Fibroblast of skin of right biceps (primary cell): ENCODE data around the gene RTP2.

ENCODE experiments used
- DNase-seq: peaks from one replicate; pipeline ENCODE4 v3.0.0-alpha.2; 2013

The RTP2 gene

GRCh38 chr3:187738331-187739093 lies 36.2 kb upstream of the RTP2 start:
- peak; percentile 91 for DNase-seq

DNA sequence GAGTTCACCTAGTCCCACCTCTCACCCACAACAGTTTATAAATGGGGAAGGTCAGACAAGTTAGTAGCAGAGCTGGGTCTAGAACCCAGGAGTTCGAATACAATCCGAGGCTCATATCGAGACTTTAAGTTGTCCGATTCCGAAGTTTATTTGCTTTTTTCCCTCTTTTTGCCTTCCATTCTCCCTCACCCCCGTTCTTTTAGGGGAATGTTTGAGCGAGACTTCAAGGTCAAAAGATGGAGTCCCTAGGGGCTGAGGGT lies 35.6 kb upstream of the RTP2 start:
- no peak for DNase-seq

GRCh38 chr3:187737368-187738070 lies 35.2 kb upstream of the RTP2 start:
- DNase-seq = peak; percentile 77

DNA sequence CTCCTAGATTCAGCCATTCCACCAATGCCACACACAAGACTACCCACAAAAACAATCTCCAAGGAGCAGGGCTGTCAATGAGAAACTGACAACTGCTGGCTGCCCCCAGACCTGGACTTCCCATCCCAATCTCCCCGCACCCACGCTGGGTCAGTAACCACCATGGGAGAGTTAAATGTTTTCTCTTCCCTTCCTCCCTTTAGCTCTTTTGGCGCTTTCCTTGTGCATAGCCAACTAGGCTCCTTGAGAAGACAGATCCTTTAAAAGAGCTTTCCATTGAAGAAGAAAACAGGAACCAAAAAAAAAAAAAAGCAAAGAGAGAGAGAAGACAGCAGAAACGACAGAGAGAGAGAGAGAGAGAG lies 34.6 kb upstream of the RTP2 start:
- no peak for DNase-seq

GRCh38 chr3:187736418-187736871 lies 34.1 kb upstream of the RTP2 start:
- peak; percentile 52 for DNase-seq

- peak; percentile 61 for DNase-seq
Measured at GRCh38 chr3:187735837-187736236, 33.5 kb upstream of the RTP2 start.

- no peak for DNase-seq
Measured at GRCh38 chr3:187735383-187735782, 33.0 kb upstream of the RTP2 start.

GRCh38 chr3:187734841-187735240 lies 32.5 kb upstream of the RTP2 start:
- no peak for DNase-seq

DNA sequence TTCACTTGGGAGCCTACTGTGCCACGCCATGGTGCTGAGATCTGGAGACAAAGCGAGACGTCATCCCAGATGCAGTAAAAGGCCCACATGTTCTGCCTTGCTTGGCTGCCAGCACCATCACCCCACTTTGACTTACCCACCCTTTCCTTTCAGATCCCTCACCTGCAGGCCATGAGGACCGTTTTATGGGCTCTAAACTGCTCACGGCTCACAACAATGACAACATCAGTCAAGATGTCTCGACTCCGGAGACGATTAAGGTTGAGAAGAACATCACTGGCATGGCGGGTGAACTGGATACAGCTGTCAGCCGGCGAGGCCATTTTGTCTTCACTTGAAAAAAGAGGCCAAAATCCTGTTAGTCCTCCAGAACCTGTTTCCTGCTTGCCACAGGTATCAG lies 31.0 kb upstream of the RTP2 start:
- no peak for DNase-seq

DNA sequence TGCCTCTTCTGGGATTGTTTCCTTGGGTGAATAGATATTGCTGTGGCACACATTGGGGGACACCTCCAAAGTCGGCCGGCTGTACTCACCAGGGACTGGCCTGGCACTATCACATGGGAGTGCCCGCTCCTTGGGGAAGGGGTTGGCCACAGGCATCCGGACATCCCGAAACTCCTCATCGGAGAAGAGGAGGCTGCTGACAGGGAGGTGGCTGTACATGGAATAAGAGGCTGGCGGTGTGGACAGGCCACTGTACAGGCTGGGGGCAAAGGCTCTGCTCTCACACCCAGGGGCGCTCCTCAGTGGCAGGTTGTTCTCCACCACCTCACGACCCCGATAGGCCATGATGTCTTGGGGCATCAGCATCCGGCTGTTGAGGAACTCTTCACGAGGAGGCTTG lies 27.2 kb upstream of the RTP2 start:
- no peak for DNase-seq

- DNase-seq = no peak
Measured at GRCh38 chr3:187728940-187729583, 26.7 kb upstream of the RTP2 start.

GRCh38 chr3:187728248-187728647 lies 25.9 kb upstream of the RTP2 start:
- no peak for DNase-seq

DNA sequence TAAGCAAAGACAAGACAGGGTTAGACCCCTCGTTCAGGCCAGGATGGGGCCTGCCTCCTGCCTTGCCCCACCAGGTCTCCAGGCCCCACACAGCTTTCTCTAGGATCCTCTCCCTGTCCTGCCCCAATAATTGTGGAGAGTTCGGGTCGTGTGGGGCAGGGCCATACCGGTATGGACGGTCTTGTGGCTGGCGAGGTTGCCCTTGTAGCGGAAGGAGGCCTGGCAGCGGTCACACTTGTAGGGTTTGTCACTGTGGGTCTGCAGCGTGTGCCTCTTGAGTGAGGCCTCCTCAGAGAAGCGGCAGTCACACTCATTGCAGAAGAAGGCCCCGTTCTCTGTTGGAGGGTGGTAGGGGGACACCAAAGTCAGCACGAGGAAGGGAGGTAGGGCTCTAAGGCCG lies 24.2 kb upstream of the RTP2 start:
- no peak for DNase-seq

- no peak for DNase-seq
Measured at GRCh38 chr3:187725653-187726370, 23.5 kb upstream of the RTP2 start.

DNA sequence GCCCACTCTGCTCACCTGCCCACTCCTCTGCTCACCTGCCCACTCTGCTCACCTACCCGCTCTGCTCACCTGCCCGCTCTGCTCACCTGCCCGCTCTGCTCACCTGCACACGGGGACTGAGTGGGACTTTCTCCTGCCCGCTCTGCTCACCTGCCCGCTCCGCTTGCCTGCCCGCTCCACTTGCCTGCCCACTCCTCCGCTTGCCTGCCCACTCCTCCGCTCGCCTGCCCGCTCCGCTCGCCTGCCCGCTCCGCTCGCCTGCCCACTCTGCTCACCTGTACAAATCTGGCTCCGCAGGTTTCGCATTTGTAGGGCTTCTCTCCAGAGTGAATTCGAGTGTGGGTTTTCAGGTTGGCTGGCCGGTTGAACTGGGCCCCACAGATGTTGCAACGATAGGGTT lies 22.9 kb upstream of the RTP2 start:
- no peak for DNase-seq

DNA sequence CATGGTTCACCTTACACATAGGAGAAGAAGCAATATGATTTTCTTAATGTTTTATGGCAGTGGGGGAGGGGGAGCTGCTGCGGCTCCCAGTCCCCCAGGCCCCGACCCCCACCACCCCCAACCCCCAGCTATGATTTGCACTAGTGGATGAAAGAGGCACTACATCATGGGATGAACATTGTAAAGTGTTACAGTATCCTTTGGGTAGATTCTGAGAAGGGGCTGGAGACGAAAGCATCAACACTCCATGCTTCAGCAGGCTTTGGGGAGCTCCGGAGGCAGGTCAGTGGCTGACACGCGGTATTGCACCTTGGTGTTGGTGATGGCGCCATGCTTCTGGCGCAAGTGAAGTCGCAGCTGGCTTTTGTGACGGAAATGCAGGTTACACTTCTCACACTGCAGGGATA lies 19.9 kb upstream of the RTP2 start:
- no peak for DNase-seq

DNA sequence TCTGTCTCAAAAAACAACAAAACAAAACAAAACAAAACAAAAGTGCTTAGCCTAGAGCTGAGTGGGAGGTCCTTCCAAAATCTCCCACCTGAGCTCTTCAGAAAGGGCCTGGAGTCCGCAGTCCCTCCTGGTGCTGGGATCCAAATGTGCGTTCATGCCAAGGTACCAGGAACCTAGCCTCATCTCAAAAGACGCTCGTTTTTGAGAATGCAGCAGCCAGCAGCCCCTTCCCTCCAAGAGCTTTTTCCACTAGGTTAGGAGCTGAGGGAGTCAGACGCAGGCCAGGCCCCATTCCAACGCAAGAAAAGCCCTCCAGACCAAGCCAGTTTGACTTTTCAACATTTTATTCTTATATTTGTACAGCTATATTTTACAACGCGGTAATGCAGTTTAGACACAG lies 18.7 kb upstream of the RTP2 start:
- DNase-seq = no peak

DNA sequence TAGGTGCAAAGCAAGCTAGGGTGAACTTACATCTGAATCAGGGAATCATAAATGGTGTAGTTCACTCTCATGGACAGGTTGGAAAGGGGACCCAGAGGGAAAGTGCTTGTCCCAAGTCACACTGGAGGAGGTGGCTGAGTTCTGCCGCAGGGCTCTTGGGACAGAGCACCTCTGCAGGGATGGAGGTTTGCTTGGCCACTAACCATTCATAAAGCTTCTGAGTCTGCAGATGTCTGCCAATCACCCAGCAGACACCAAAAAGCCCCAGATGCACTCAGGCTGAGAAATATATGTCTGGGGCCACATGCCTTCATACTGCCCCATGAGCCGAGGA lies 17.9 kb upstream of the RTP2 start:
- no peak for DNase-seq

GRCh38 chr3:187719628-187720336 lies 17.4 kb upstream of the RTP2 start:
- DNase-seq = no peak

DNA sequence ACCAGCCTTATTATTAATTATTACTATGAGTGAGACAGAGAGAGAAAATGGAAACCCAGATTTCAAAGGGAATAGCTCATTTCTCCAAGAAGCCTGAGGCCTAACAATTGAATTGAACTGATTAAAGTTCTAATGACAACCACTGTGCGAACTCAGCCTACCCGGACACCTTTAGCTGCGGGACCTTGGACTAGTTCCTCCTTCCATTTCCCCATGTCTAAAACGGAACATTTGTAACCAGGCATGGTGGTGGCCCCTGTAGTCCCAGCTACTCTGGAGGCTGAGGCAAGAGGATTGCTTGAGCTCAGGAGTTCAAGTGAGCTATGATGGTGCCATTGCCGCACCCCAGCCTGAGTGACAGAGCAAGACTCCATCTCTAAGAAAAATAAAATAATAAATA lies 16.4 kb upstream of the RTP2 start:
- no peak for DNase-seq

DNA sequence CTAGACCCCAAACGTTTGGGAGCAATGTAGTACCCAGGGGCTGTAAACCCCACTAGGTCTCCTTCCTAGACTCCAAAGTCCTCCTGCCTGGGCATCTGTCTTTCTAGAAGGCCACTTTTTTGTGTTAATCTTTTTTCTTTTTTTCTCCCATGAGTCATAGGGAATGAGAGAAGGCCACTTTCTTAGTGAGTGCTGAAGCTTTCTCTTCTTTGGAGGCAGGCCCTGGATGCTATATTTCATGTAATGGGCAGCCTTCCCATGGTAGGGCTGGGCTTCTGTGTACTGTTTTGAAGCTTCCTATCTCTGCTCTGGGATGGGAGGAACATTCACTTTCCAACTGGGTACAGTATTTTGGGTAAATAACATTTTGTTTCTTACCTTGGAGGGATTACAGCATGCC lies 15.2 kb upstream of the RTP2 start:
- DNase-seq = peak; percentile 30

DNA sequence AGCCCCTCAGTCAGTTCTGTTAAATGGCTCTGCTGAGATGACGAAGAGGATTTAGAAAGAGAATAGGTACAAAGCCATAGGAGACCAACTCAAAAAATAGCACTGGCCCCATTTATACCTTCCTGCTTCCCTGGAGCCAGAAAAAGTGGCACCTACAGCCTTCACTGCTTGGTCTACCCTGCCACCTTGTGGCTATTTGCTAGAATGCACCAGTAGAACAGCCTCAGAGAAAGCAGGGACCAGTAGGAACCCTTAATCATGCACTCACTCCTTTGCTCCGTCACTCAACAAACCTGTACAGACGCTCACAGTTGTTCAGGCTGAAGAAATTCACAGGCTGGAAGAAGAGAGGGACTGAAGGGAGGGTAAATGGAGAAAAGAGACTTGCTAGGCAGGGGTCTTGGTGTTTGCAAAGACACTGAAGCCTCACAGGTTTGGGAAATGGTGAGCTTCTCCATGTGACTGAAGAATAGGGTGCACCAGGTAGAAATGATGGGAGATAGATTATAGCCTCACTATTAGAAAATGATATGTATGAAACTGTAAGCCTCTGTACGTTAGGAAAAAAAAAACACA lies 12.1 kb upstream of the RTP2 start:
- peak; percentile 70 for DNase-seq

- DNase-seq = peak; percentile 55
Measured at GRCh38 chr3:187713504-187713903, 11.1 kb upstream of the RTP2 start.
